Sigmoid colon (tissue), 7 donors: ENCODE measurements around the gene ARHGAP12. TPM values are rescaled to one million over a fixed set of nuclear protein-coding genes. Genes with fewer than 3 reads are reported as not detected.
"Not testable (repeated sequence)": the region's sequence is repeated elsewhere in the genome, so short reads cannot be mapped to it uniquely, and the experiment has no call there.

ENCODE experiments used
- DNase-seq: peaks from one replicate; pipeline ENCODE4 v3.0.0-alpha.2; 2019
- H3K27ac ChIP-seq, 4 donors: fragments of 200-600 bp; sonication (generic); one replicate each; pipeline ENCODE4 v1.5.1; 2016 to 2019; ENCODE audit warnings: mild to moderate bottlenecking in 1 of 4
- H3K27me3 ChIP-seq, 3 donors: fragments of 200-600 bp; sonication (generic); one replicate each; pipeline ENCODE4 v1.5.1; 2019; ENCODE audit warnings: mild to moderate bottlenecking in 1 of 3
- H3K36me3 ChIP-seq, 4 donors: fragments of 200-600 bp; sonication (generic); one replicate each; pipeline ENCODE4 v1.5.1; 2016 to 2019
- H3K4me1 ChIP-seq, 4 donors: fragments of 200-600 bp; sonication (generic); one replicate each; pipeline ENCODE4 v1.5.1; 2017 to 2019
- H3K4me3 ChIP-seq, 4 donors: fragments of 200-600 bp; sonication (generic); one replicate each; pipeline ENCODE4 v1.5.1; 2017 to 2019; ENCODE audit warnings: mild to moderate bottlenecking in 2 of 4, moderate library complexity in 1 of 4
- H3K9me3 ChIP-seq, 4 donors: fragments of 200-600 bp in 3 of 4; sonication (generic) in 3 of 4; one replicate each; pipeline versions ENCODE4 v1.5.1 to v1.6.1; 2013 to 2019
- CTCF ChIP-seq, 4 experiments: fragments of 450-650 bp in 3 of 4; fragments of 200-600 bp in 1 of 4; IDR thresholded peaks; one replicate each; pipeline ENCODE4 v1.5.1; 2016 to 2019; ENCODE audit warnings: antibody characterized with exemption in 4 of 4, mild to moderate bottlenecking in 3 of 4, moderate library complexity in 2 of 4
- EP300 ChIP-seq, 4 donors: sonication (generic); formaldehyde crosslinking; IDR thresholded peaks; one replicate each; pipeline ENCODE4 v1.6.1; 2017; ENCODE audit warnings: antibody characterized with exemption in 4 of 4
- POLR2A ChIP-seq, 2 donors: fragments of 450-650 bp; IDR thresholded peaks; one replicate each; pipeline ENCODE4 v1.6.1; 2016; ENCODE audit warnings: antibody characterized with exemption in 2 of 2, mild to moderate bottlenecking in 2 of 2, moderate library complexity in 2 of 2
- POLR2AphosphoS5 ChIP-seq, 4 donors: sonication (generic); formaldehyde crosslinking; IDR thresholded peaks; one replicate each; pipeline ENCODE4 v1.6.1; 2017; ENCODE audit warnings: antibody characterized with exemption in 4 of 4
- WGBS, 2 donors: extraction: QIAGEN DNeasy Blood & Tissue Kit; methylation state at CpG; one replicate each; pipeline ENCODE4 v1.1.7; 2013; 5-methylcytosine and 5-hydroxymethylcytosine counted together
- intact Hi-C: fragments of 100-400 bp; cut with DNase I; formaldehyde crosslinking; loops from one replicate; pipeline ENCODE4 v1.15.1; 2023
- polyA plus RNA-seq, 3 donors: library from polyadenylated mRNA; stranded (reverse); fragments of 200-250 nt; gene quantifications; one replicate each; pipeline ENCODE4 v1.2.3, GENCODE V29; 2013
- total RNA-seq, 4 donors: library from RNA; depleted of rRNA; stranded (reverse); fragments of >200 nt; gene quantifications; one replicate each; pipeline ENCODE4 v1.1.0, GENCODE V29; 2016
- donor health status: healthy with polysubstance abuse.
- donor health status: Bipolar disorder and iron deficiency.
- donor health status: healthy.

ARHGAP12 gene
- total and polyA plus RNA-seq, 7 donors: 14.1 to 90.5 (median 44.9) TPM

GRCh38 chr10:31974434-31975124, 45.9 kb upstream of the ARHGAP12 start:
- no peaks in the 10 kb centered on the region for H3K36me3 ChIP-seq
- no peaks in the 10 kb centered on the region for H3K27me3 ChIP-seq
- H3K9me3 ChIP-seq: no peaks in the 10 kb centered on the region
- intact Hi-C loops: no loop called here
- H3K4me3 ChIP-seq: no peak overlapping the region
- no peaks in the 10 kb centered on the region for H3K4me1 ChIP-seq
- no peak overlapping the region for H3K27ac ChIP-seq
- no peak for DNase-seq
- TF ChIP-seq POLR2A (IDR thresholded peaks at IDR 0.05) (no peak), EP300 (IDR thresholded peaks at IDR 0.05) (no peak), POLR2AphosphoS5 (IDR thresholded peaks at IDR 0.05) (no peak), CTCF (IDR thresholded peaks at IDR 0.05) (no peak)
- WGBS, 2 donors: 88 to 91% methylated on average over 4 of the region's 4 CpGs

- TF ChIP-seq POLR2A (IDR thresholded peaks at IDR 0.05) (no peak), POLR2AphosphoS5 (IDR thresholded peaks at IDR 0.05) (no peak), CTCF (IDR thresholded peaks at IDR 0.05) (no peak)
- Histone ChIP-seq H3K27ac (no peak overlapping the region), H3K27me3 (no peaks in the 10 kb centered on the region), H3K36me3 (no peaks in the 10 kb centered on the region), H3K9me3 (no peaks in the 10 kb centered on the region), H3K4me3 (no peak overlapping the region), H3K4me1 (no peaks in the 10 kb centered on the region)
- 94 to 95% methylated on average over 9 of the region's 9 CpGs for WGBS, 2 donors
- intact Hi-C loops: no loop called here
- no peak for DNase-seq
These were observed 43.9 kb upstream of the ARHGAP12 start for GRCh38 chr10:31972519-31973041.

- intact Hi-C loops, H3K27ac ChIP-seq, H3K9me3 ChIP-seq, H3K4me3 ChIP-seq, H3K4me1 ChIP-seq, H3K36me3 ChIP-seq, DNase-seq, H3K27me3 ChIP-seq: not testable (repeated sequence)
- no CpG with 5 or more reads among the region's 32 CpGs for WGBS, 2 donors
These were observed 41.2 kb upstream of the ARHGAP12 start for GRCh38 chr10:31969847-31970246.

GRCh38 chr10:31963589-31963980, 35.0 kb upstream of the ARHGAP12 start:
- Histone ChIP-seq H3K9me3 (no peaks in the 10 kb centered on the region), H3K27me3 (no peaks in the 10 kb centered on the region), H3K36me3 (no peaks in the 10 kb centered on the region), H3K27ac (no peak overlapping the region), H3K4me3 (no peak overlapping the region), H3K4me1 (no peaks in the 10 kb centered on the region)
- 93% methylated on average over 1 of the region's 1 CpG for WGBS, 2 donors
- TF ChIP-seq EP300 (IDR thresholded peaks at IDR 0.05): no peak
- TF ChIP-seq POLR2AphosphoS5 (IDR thresholded peaks at IDR 0.05): no peak
- no peak for TF ChIP-seq CTCF (IDR thresholded peaks at IDR 0.05)
- TF ChIP-seq POLR2A (IDR thresholded peaks at IDR 0.05): no peak
- intact Hi-C loops: no loop called here
- DNase-seq: no peak

GRCh38 chr10:31962826-31963588, 34.4 kb upstream of the ARHGAP12 start:
- intact Hi-C loops: no loop called here
- TF ChIP-seq POLR2A (IDR thresholded peaks at IDR 0.05): no peak
- no peak for TF ChIP-seq CTCF (IDR thresholded peaks at IDR 0.05)
- no peak for TF ChIP-seq EP300 (IDR thresholded peaks at IDR 0.05)
- no peak for TF ChIP-seq POLR2AphosphoS5 (IDR thresholded peaks at IDR 0.05)
- H3K9me3 ChIP-seq: no peaks in the 10 kb centered on the region
- no peak overlapping the region for H3K4me3 ChIP-seq
- no peaks in the 10 kb centered on the region for H3K36me3 ChIP-seq
- no peaks in the 10 kb centered on the region for H3K27me3 ChIP-seq
- DNase-seq: no peak
- H3K27ac ChIP-seq: no peak overlapping the region
- 83 to 88% methylated on average over 4 of the region's 4 CpGs for WGBS, 2 donors
- no peaks in the 10 kb centered on the region for H3K4me1 ChIP-seq
